Esophagus squamous epithelium (tissue), 5 donors: Measurements from ENCODE around the gene DEAF1. TPM values are rescaled to one million over a fixed set of nuclear protein-coding genes. Genes with fewer than 3 reads are reported as not detected.

ENCODE experiments used
- DNase-seq: peaks from one replicate; lab custom pipeline; 2025; lab: John Stamatoyannopoulos, UW
- H3K27ac ChIP-seq, 4 donors: fragments of 200-600 bp; sonication (generic); one replicate each; pipeline ENCODE4 v1.5.1; 2016 to 2019; ENCODE audit warnings: mild to moderate bottlenecking in 1 of 4
- H3K27me3 ChIP-seq, 4 donors: fragments of 200-600 bp; sonication (generic); 1 replicate in 3 of 4; 2 replicates in 1 of 4; pipeline versions ENCODE4 v1.5.1 to v1.6.0; 2017 to 2021; ENCODE audit warnings: antibody characterized with exemption in 1 of 4
- H3K36me3 ChIP-seq, 3 donors: fragments of 200-600 bp; sonication (generic); one replicate each; pipeline ENCODE4 v1.5.1; 2016 to 2019
- H3K4me1 ChIP-seq, 3 donors: fragments of 200-600 bp; sonication (generic); one replicate each; pipeline ENCODE4 v1.5.1; 2017 to 2019
- H3K4me3 ChIP-seq, 4 donors: fragments of 200-600 bp; sonication (generic); 1 replicate in 3 of 4; 2 replicates in 1 of 4; pipeline ENCODE4 v1.5.1; 2016 to 2019; ENCODE audit warnings: mild to moderate bottlenecking in 2 of 4, moderate library complexity in 1 of 4
- H3K9me3 ChIP-seq, 3 donors: fragments of 200-600 bp; sonication (generic); one replicate each; pipeline ENCODE4 v1.5.1; 2016 to 2019
- CTCF ChIP-seq, 6 experiments: fragments of 450-650 bp in 4 of 6; fragments of 200-600 bp in 2 of 6; sonication (generic) in 2 of 6; IDR thresholded peaks; one replicate each; pipeline ENCODE4 v1.5.1; 2016 to 2019; ENCODE audit warnings: antibody characterized with exemption in 6 of 6, mild to moderate bottlenecking in 4 of 6, moderate library complexity in 4 of 6
- POLR2A ChIP-seq, 4 donors: fragments of 450-650 bp; IDR thresholded peaks; one replicate each; pipeline ENCODE4 v1.6.1; 2017; ENCODE audit warnings: antibody characterized with exemption in 4 of 4, mild to moderate bottlenecking in 4 of 4, moderate library complexity in 3 of 4
- WGBS, 2 donors: methylation state at CpG; one replicate each; pipeline ENCODE4 v1.1.5; 2018; 5-methylcytosine and 5-hydroxymethylcytosine counted together
- intact Hi-C: fragments of 100-400 bp; cut with DNase I; formaldehyde crosslinking; loops from one replicate; pipeline ENCODE4 v1.15.0; 2022
- total RNA-seq, 4 donors: library from RNA; depleted of rRNA; stranded (reverse); fragments of >200 nt; gene quantifications; one replicate each; pipeline ENCODE4 v1.1.0, GENCODE V29; 2016
- donor health status: DM: yes; HTN: yes; CAD: no.

Gene DEAF1
- total RNA-seq, 4 donors from 2014 or later, result 18.3 to 45.0 (median 25.4) TPM

GRCh38 chr11:635945-636510 is 59.0 kb downstream of the DEAF1 start:
- Histone ChIP-seq H3K4me3 (no peak overlapping the region), H3K9me3 (no peaks in the 10 kb centered on the region), H3K36me3 (peaks cover 0 to 10% (median 0%) of the 10 kb centered on the region in 3 donors), H3K27ac (no peak overlapping the region), H3K4me1 (peaks cover 14 to 47% (median 25%) of the 10 kb centered on the region in 3 donors), H3K27me3 (peaks cover 0 to 50% (median 0%) of the 10 kb centered on the region in 4 donors)
- 70 to 79% methylated on average over 10 to 17 of the region's 22 CpGs for WGBS, 2 donors
- DNase-seq, result no peak
- TF ChIP-seq CTCF (IDR thresholded peaks at IDR 0.05) (no peak), POLR2A (IDR thresholded peaks at IDR 0.05) (no peak)
- intact Hi-C loops, result no loop called here

GRCh38 chr11:630871-631270 is 64.2 kb downstream of the DEAF1 start:
- TF ChIP-seq CTCF (IDR thresholded peaks at IDR 0.05), result no peak
- no peak for TF ChIP-seq POLR2A (IDR thresholded peaks at IDR 0.05)
- DNase-seq, result no peak
- Histone ChIP-seq H3K36me3 (peaks cover 0 to 7% (median 0%) of the 10 kb centered on the region in 3 donors), H3K9me3 (no peaks in the 10 kb centered on the region), H3K27ac (no peak overlapping the region), H3K27me3 (peaks cover 0 to 20% (median 2%) of the 10 kb centered on the region in 4 donors), H3K4me3 (no peak overlapping the region), H3K4me1 (peaks cover 3 to 12% (median 7%) of the 10 kb centered on the region in 3 donors)
- 80 to 88% methylated on average over 4 to 5 of the region's 5 CpGs for WGBS, 2 donors
- intact Hi-C loops, result no loop called here

GRCh38 chr11:629237-629583 is 65.8 kb downstream of the DEAF1 start:
- no peak overlapping the region for H3K27ac ChIP-seq
- intact Hi-C loops, result no loop called here
- no peak overlapping the region for H3K4me3 ChIP-seq
- H3K9me3 ChIP-seq, result no peaks in the 10 kb centered on the region
- peaks cover 0 to 7% (median 0%) of the 10 kb centered on the region in 3 donors for H3K36me3 ChIP-seq
- DNase-seq, result no peak
- TF ChIP-seq CTCF (IDR thresholded peaks at IDR 0.05) (no peak), POLR2A (IDR thresholded peaks at IDR 0.05) (no peak)
- peaks cover 0 to 33% (median 2%) of the 10 kb centered on the region in 4 donors for H3K27me3 ChIP-seq
- WGBS, 2 donors, result 59 to 64% methylated on average over 10 of the region's 10 CpGs
- peaks cover 3 to 19% (median 7%) of the 10 kb centered on the region in 3 donors for H3K4me1 ChIP-seq

GRCh38 chr11:628056-628455 is 67.0 kb downstream of the DEAF1 start:
- H3K27me3 ChIP-seq, result peaks cover 0 to 44% (median 2%) of the 10 kb centered on the region in 4 donors
- peaks cover 3 to 23% (median 7%) of the 10 kb centered on the region in 3 donors for H3K4me1 ChIP-seq
- no peak for DNase-seq
- peaks cover 0 to 17% (median 0%) of the 10 kb centered on the region in 3 donors for H3K36me3 ChIP-seq
- no peak overlapping the region for H3K27ac ChIP-seq
- intact Hi-C loops, result no loop called here
- no peaks in the 10 kb centered on the region for H3K9me3 ChIP-seq
- no peak for TF ChIP-seq POLR2A (IDR thresholded peaks at IDR 0.05)
- WGBS, 2 donors, result 82 to 95% methylated on average over 6 to 19 of the region's 31 CpGs
- H3K4me3 ChIP-seq, result no peak overlapping the region

- WGBS, 2 donors, result 42 to 91% methylated on average over 4 to 10 of the region's 28 CpGs
- TF ChIP-seq CTCF (IDR thresholded peaks at IDR 0.05), result no peak
- no peak for TF ChIP-seq POLR2A (IDR thresholded peaks at IDR 0.05)
- H3K27me3 ChIP-seq, result peaks cover 0 to 44% (median 2%) of the 10 kb centered on the region in 4 donors
- no peak overlapping the region for H3K27ac ChIP-seq
- H3K4me3 ChIP-seq, result peak overlapping the region in 2 of 4 donors; percentile 13 to 23
- DNase-seq, result no peak
- intact Hi-C loops, result no loop called here
- H3K9me3 ChIP-seq, result no peaks in the 10 kb centered on the region
- peaks cover 0 to 22% (median 0%) of the 10 kb centered on the region in 3 donors for H3K36me3 ChIP-seq
- peaks cover 3 to 23% (median 7%) of the 10 kb centered on the region in 3 donors for H3K4me1 ChIP-seq
These were observed 67.8 kb downstream of the DEAF1 start for GRCh38 chr11:627308-627576.
